CD8-positive, alpha-beta memory T cell (primary cell): ENCODE measurements around the gene FBLN5. TPM values are rescaled to one million over a fixed set of nuclear protein-coding genes. Genes with fewer than 3 reads are reported as not detected.

Experiments used
- CTCF ChIA-PET: fragments of 350-600 bp; sonication (Branson Sonifier 250); formaldehyde crosslinking; loops from one replicate; lab custom pipeline; 2021; ENCODE audit warnings: antibody characterized with exemption; lab: Charles Lee
- POLR2A ChIA-PET: fragments of 350-600 bp; sonication (Branson Sonifier 250); formaldehyde crosslinking; loops from one replicate; lab custom pipeline; 2021; ENCODE audit warnings: antibody characterized with exemption; lab: Charles Lee
- DNase-seq, 5 donors: peaks; one replicate each; pipeline versions ENCODE4 v3.0.0 to v3.0.0-alpha.2; 2020 to 2022; ENCODE audit warnings: mixed read lengths in 1 of 5
- H3K27ac ChIP-seq: one replicate; pipeline ENCODE4 v1.7.0; 2013; ENCODE audit warnings: low read depth, mild to moderate bottlenecking, low read length, moderate library complexity
- H3K27me3 ChIP-seq: 2 replicates; pipeline ENCODE4 v1.7.0; 2013; ENCODE audit warnings: low read length, mild to moderate bottlenecking; ENCODE audit not compliant: insufficient read depth, poor library complexity, severe bottlenecking
- H3K36me3 ChIP-seq: 2 replicates; pipeline ENCODE4 v1.7.0; 2013; ENCODE audit warnings: mild to moderate bottlenecking, low read length, moderate library complexity; ENCODE audit not compliant: insufficient read depth
- H3K4me1 ChIP-seq: 2 replicates; pipeline ENCODE4 v1.7.0; 2013; ENCODE audit warnings: mild to moderate bottlenecking, low read length, moderate library complexity; ENCODE audit not compliant: insufficient read depth
- H3K4me3 ChIP-seq: 2 replicates; pipeline ENCODE4 v1.7.0; 2013; ENCODE audit warnings: mild to moderate bottlenecking, low read length
- H3K9me3 ChIP-seq: 2 replicates; pipeline ENCODE4 v1.7.0; 2013; ENCODE audit warnings: mild to moderate bottlenecking, low read length
- H3K27ac Mint-ChIP-seq, 8 donors: one replicate each; pipeline ENCODE4 v1.8.0; 2020 to 2021; ENCODE audit warnings: mixed read lengths in 8 of 8, mild to moderate bottlenecking in 6 of 8, inconsistent platforms in 3 of 8, moderate library complexity in 3 of 8
- H3K27me3 Mint-ChIP-seq, 2 donors: one replicate each; pipeline ENCODE4 v1.8.0; 2020 to 2021; ENCODE audit warnings: mixed read lengths in 2 of 2, mild to moderate bottlenecking in 1 of 2, moderate library complexity in 1 of 2
- H3K36me3 Mint-ChIP-seq, 3 donors: one replicate each; pipeline ENCODE4 v1.8.0; 2020 to 2021; ENCODE audit warnings: mixed read lengths in 3 of 3, inconsistent platforms in 1 of 3, mild to moderate bottlenecking in 1 of 3
- H3K4me1 Mint-ChIP-seq, 3 donors: one replicate each; pipeline ENCODE4 v1.8.0; 2020 to 2021; ENCODE audit warnings: mixed read lengths in 3 of 3, inconsistent platforms in 1 of 3, mild to moderate bottlenecking in 1 of 3
- H3K4me3 Mint-ChIP-seq, 7 donors: one replicate each; pipeline ENCODE4 v1.8.0; 2020 to 2021; ENCODE audit warnings: mixed read lengths in 7 of 7, mild to moderate bottlenecking in 6 of 7, moderate library complexity in 4 of 7, inconsistent platforms in 2 of 7
- H3K9me3 Mint-ChIP-seq, 5 donors: one replicate each; pipeline ENCODE4 v1.8.0; 2020 to 2022; ENCODE audit warnings: mixed read lengths in 5 of 5, mild to moderate bottlenecking in 3 of 5, moderate library complexity in 2 of 5, inconsistent platforms in 1 of 5
- polyA plus RNA-seq: library from polyadenylated mRNA; unstranded; fragments of 300-500 nt; fragmentation: Illumina TruSeq; gene quantifications from one replicate; pipeline ENCODE4 v1.2.3, GENCODE V29; 2021
- total RNA-seq, 2 experiments: library from RNA; stranded (reverse); gene quantifications; one replicate each; pipeline ENCODE4 v1.2.3, GENCODE V29; 2021

Gene FBLN5
- total and polyA plus RNA-seq, 3 experiments from 2014 or later = 0.82 to 12.1 (median 0.96) TPM

- H3K4me3 Mint-ChIP-seq = no peak overlapping the region
- Histone ChIP-seq H3K27me3 (peaks cover 9% of the 10 kb centered on the region), H3K4me1 (peaks cover 13% of the 10 kb centered on the region), H3K9me3 (no peaks in the 10 kb centered on the region), H3K36me3 (no peaks in the 10 kb centered on the region), H3K4me3 (no peak overlapping the region), H3K27ac (no peak overlapping the region)
- no peak for DNase-seq
- no peak overlapping the region for H3K27ac Mint-ChIP-seq
- POLR2A ChIA-PET = no interaction called here
- H3K36me3 Mint-ChIP-seq = peaks cover 0 to 3% (median 0%) of the 10 kb centered on the region in 3 donors
- peaks cover 22 to 31% of the 10 kb centered on the region in 2 donors for H3K27me3 Mint-ChIP-seq
- CTCF ChIA-PET = no interaction called here
- peaks cover 6 to 10% (median 7%) of the 10 kb centered on the region in 3 donors for H3K4me1 Mint-ChIP-seq
- peaks cover 0 to 1% (median 0%) of the 10 kb centered on the region in 5 donors for H3K9me3 Mint-ChIP-seq
These were observed 5.4 kb downstream of the FBLN5 start for GRCh38 chr14:91942128-91942527.

- no peaks in the 10 kb centered on the region for H3K27me3 ChIP-seq
- no peak overlapping the region for H3K27ac ChIP-seq
- H3K9me3 ChIP-seq = no peaks in the 10 kb centered on the region
- no peak for DNase-seq
- H3K9me3 Mint-ChIP-seq = no peaks in the 10 kb centered on the region
- no peak overlapping the region for H3K4me3 ChIP-seq
- H3K36me3 Mint-ChIP-seq = peaks cover 0 to 3% (median 0%) of the 10 kb centered on the region in 3 donors
- no peak overlapping the region for H3K27ac Mint-ChIP-seq
- H3K4me1 ChIP-seq = no peaks in the 10 kb centered on the region
- no peaks in the 10 kb centered on the region for H3K36me3 ChIP-seq
- peaks cover 15 to 20% of the 10 kb centered on the region in 2 donors for H3K27me3 Mint-ChIP-seq
- ChIA-PET POLR2A (no interaction called here), CTCF (no interaction called here)
- H3K4me3 Mint-ChIP-seq = no peak overlapping the region
- peaks cover 0 to 2% (median 0%) of the 10 kb centered on the region in 3 donors for H3K4me1 Mint-ChIP-seq
These were observed 7.3 kb downstream of the FBLN5 start for GRCh38 chr14:91940209-91940608.

- Mint-ChIP-seq H3K9me3 (no peaks in the 10 kb centered on the region), H3K4me3 (no peak overlapping the region), H3K27ac (no peak overlapping the region), H3K4me1 (no peaks in the 10 kb centered on the region), H3K27me3 (peaks cover 0 to 3% of the 10 kb centered on the region in 2 donors), H3K36me3 (peaks cover 0 to 3% (median 0%) of the 10 kb centered on the region in 3 donors)
- ChIA-PET POLR2A (no interaction called here), CTCF (no interaction called here)
- Histone ChIP-seq H3K4me3 (no peak overlapping the region), H3K4me1 (no peaks in the 10 kb centered on the region), H3K27ac (no peak overlapping the region), H3K27me3 (no peaks in the 10 kb centered on the region), H3K36me3 (no peaks in the 10 kb centered on the region), H3K9me3 (no peaks in the 10 kb centered on the region)
- no peak for DNase-seq
These were observed 11.9 kb downstream of the FBLN5 start for GRCh38 chr14:91935586-91935985.

- Mint-ChIP-seq H3K4me1 (no peaks in the 10 kb centered on the region), H3K27me3 (peaks cover 0 to 3% of the 10 kb centered on the region in 2 donors)
These were observed 12.8 kb downstream of the FBLN5 start for GRCh38 chr14:91934554-91935285.

GRCh38 chr14:91931478-91932088 is 15.9 kb downstream of the FBLN5 start:
- DNase-seq = no peak

More at GRCh38 chr14:91934554-91935285, 12.8 kb downstream of the FBLN5 start:
- Mint-ChIP-seq H3K36me3 (no peaks in the 10 kb centered on the region), H3K27ac (no peak overlapping the region), H3K9me3 (no peaks in the 10 kb centered on the region), H3K4me3 (no peak overlapping the region)
- H3K27ac ChIP-seq = no peak overlapping the region
- H3K36me3 ChIP-seq = no peaks in the 10 kb centered on the region
- DNase-seq = no peak
- POLR2A ChIA-PET = no interaction called here
- no peaks in the 10 kb centered on the region for H3K9me3 ChIP-seq
- no peaks in the 10 kb centered on the region for H3K4me1 ChIP-seq
- H3K4me3 ChIP-seq = no peak overlapping the region
- H3K27me3 ChIP-seq = no peaks in the 10 kb centered on the region
- CTCF ChIA-PET = interaction anchor here (1.2 kb wide), 1 partner anchor 16 kb away, joined by 3 read pairs; no protein-coding TSS in a partner anchor

GRCh38 chr14:91929700-91930099 is 17.8 kb downstream of the FBLN5 start:
- Mint-ChIP-seq H3K9me3 (no peaks in the 10 kb centered on the region), H3K36me3 (no peaks in the 10 kb centered on the region), H3K27me3 (peaks cover 0 to 1% of the 10 kb centered on the region in 2 donors), H3K27ac (no peak overlapping the region), H3K4me1 (no peaks in the 10 kb centered on the region), H3K4me3 (no peak overlapping the region)
- Histone ChIP-seq H3K4me3 (no peak overlapping the region), H3K4me1 (no peaks in the 10 kb centered on the region), H3K27ac (no peak overlapping the region), H3K9me3 (no peaks in the 10 kb centered on the region), H3K27me3 (no peaks in the 10 kb centered on the region), H3K36me3 (no peaks in the 10 kb centered on the region)
- ChIA-PET POLR2A (no interaction called here), CTCF (no interaction called here)
- DNase-seq = no peak

More at GRCh38 chr14:91931478-91932088, 15.9 kb downstream of the FBLN5 start:
- no peak overlapping the region for H3K4me3 ChIP-seq
- no peaks in the 10 kb centered on the region for H3K4me1 Mint-ChIP-seq
- peaks cover 0 to 3% of the 10 kb centered on the region in 2 donors for H3K27me3 Mint-ChIP-seq
- no peaks in the 10 kb centered on the region for H3K36me3 Mint-ChIP-seq
- H3K9me3 ChIP-seq = no peaks in the 10 kb centered on the region
- H3K9me3 Mint-ChIP-seq = no peaks in the 10 kb centered on the region
- H3K36me3 ChIP-seq = no peaks in the 10 kb centered on the region
- H3K4me1 ChIP-seq = no peaks in the 10 kb centered on the region
- ChIA-PET POLR2A (no interaction called here), CTCF (no interaction called here)
- peak overlapping the region in 1 of 8 donors; percentile 44 for H3K27ac Mint-ChIP-seq
- H3K4me3 Mint-ChIP-seq = no peak overlapping the region
- H3K27ac ChIP-seq = no peak overlapping the region
- H3K27me3 ChIP-seq = no peaks in the 10 kb centered on the region

- no peaks in the 10 kb centered on the region for H3K9me3 Mint-ChIP-seq
- Histone ChIP-seq H3K27me3 (no peaks in the 10 kb centered on the region), H3K9me3 (no peaks in the 10 kb centered on the region), H3K4me1 (no peaks in the 10 kb centered on the region), H3K27ac (no peak overlapping the region), H3K36me3 (no peaks in the 10 kb centered on the region), H3K4me3 (no peak overlapping the region)
- H3K4me1 Mint-ChIP-seq = no peaks in the 10 kb centered on the region
- peaks cover 0 to 1% of the 10 kb centered on the region in 2 donors for H3K27me3 Mint-ChIP-seq
- no peaks in the 10 kb centered on the region for H3K36me3 Mint-ChIP-seq
- POLR2A ChIA-PET = no interaction called here
- H3K4me3 Mint-ChIP-seq = no peak overlapping the region
- no peak for DNase-seq
- CTCF ChIA-PET = no interaction called here
- H3K27ac Mint-ChIP-seq = no peak overlapping the region
These were observed 19.7 kb downstream of the FBLN5 start for GRCh38 chr14:91927800-91928199.

- DNase-seq = no peak
- Histone ChIP-seq H3K27ac (no peak overlapping the region), H3K27me3 (no peaks in the 10 kb centered on the region), H3K4me1 (no peaks in the 10 kb centered on the region), H3K9me3 (no peaks in the 10 kb centered on the region), H3K4me3 (no peak overlapping the region), H3K36me3 (no peaks in the 10 kb centered on the region)
- H3K4me3 Mint-ChIP-seq = no peak overlapping the region
- H3K27me3 Mint-ChIP-seq = peaks cover 0 to 1% of the 10 kb centered on the region in 2 donors
- no peaks in the 10 kb centered on the region for H3K9me3 Mint-ChIP-seq
- ChIA-PET POLR2A (no interaction called here), CTCF (no interaction called here)
- no peak overlapping the region for H3K27ac Mint-ChIP-seq
- no peaks in the 10 kb centered on the region for H3K36me3 Mint-ChIP-seq
- H3K4me1 Mint-ChIP-seq = no peaks in the 10 kb centered on the region
These were observed 20.3 kb downstream of the FBLN5 start for GRCh38 chr14:91927191-91927590.
